RWPE2 (cell line): ENCODE data around the gene PCDHGC3.

Experiments used
- ATAC-seq: fragments of 200-7000 bp; cut with Tn5 transposase; 3 replicates; pipeline ENCODE4 v1.9.1; 2021; ENCODE audit warnings: low read depth
- DNase-seq: peaks from one replicate; pipeline ENCODE4 v3.0.0-alpha.2; 2020; ENCODE audit warnings: low spot score
- H3K27ac ChIP-seq: fragments of 450-650 bp; 2 replicates; pipeline ENCODE4 v1.5.1; 2017; ENCODE audit warnings: mild to moderate bottlenecking; ENCODE audit not compliant: poor library complexity, severe bottlenecking
- H3K27me3 ChIP-seq: fragments of 250-450 bp; sonication (Bioruptor Pico); 2 replicates; pipeline ENCODE4 v1.5.1; 2021; ENCODE audit warnings: mild to moderate bottlenecking, moderate library complexity; ENCODE audit not compliant: insufficient read depth, poor library complexity, severe bottlenecking
- H3K36me3 ChIP-seq: fragments of 250-450 bp; sonication (Bioruptor Pico); 2 replicates; pipeline ENCODE4 v1.5.1; 2020; ENCODE audit warnings: low read depth, mild to moderate bottlenecking, moderate library complexity
- H3K4me1 ChIP-seq: fragments of 250-450 bp; sonication (Bioruptor Pico); 2 replicates; pipeline ENCODE4 v1.5.1; 2021; ENCODE audit warnings: mild to moderate bottlenecking, moderate library complexity; ENCODE audit not compliant: insufficient read depth, poor library complexity, severe bottlenecking
- H3K4me3 ChIP-seq: fragments of 250-450 bp; sonication (Bioruptor Pico); 2 replicates; pipeline ENCODE4 v1.5.1; 2021; ENCODE audit warnings: mild to moderate bottlenecking, moderate library complexity; ENCODE audit not compliant: severe bottlenecking
- H3K9me3 ChIP-seq: fragments of 250-450 bp; sonication (Bioruptor Pico); 2 replicates; pipeline ENCODE4 v1.5.1; 2021; ENCODE audit warnings: mild to moderate bottlenecking, moderate library complexity; ENCODE audit not compliant: severe bottlenecking
- TF ChIP-seq, protein P1 (sequence below): fragments of 450-650 bp; IDR thresholded peaks from one replicate; pipeline ENCODE4 v1.5.1; 2017; ENCODE audit warnings: mild to moderate bottlenecking, moderate library complexity; ENCODE audit not compliant: poor library complexity, severe bottlenecking

The PCDHGC3 gene

GRCh38 chr5:141513627-141514329, 38.0 kb downstream of the PCDHGC3 start:
- H3K27ac ChIP-seq, result peak overlapping the region; percentile 95
- DNase-seq, result no peak
- TF ChIP-seq, protein P1, sequence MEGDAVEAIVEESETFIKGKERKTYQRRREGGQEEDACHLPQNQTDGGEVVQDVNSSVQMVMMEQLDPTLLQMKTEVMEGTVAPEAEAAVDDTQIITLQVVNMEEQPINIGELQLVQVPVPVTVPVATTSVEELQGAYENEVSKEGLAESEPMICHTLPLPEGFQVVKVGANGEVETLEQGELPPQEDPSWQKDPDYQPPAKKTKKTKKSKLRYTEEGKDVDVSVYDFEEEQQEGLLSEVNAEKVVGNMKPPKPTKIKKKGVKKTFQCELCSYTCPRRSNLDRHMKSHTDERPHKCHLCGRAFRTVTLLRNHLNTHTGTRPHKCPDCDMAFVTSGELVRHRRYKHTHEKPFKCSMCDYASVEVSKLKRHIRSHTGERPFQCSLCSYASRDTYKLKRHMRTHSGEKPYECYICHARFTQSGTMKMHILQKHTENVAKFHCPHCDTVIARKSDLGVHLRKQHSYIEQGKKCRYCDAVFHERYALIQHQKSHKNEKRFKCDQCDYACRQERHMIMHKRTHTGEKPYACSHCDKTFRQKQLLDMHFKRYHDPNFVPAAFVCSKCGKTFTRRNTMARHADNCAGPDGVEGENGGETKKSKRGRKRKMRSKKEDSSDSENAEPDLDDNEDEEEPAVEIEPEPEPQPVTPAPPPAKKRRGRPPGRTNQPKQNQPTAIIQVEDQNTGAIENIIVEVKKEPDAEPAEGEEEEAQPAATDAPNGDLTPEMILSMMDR, result no peak
- H3K4me3 ChIP-seq, result no peak overlapping the region
- no peaks in the 10 kb centered on the region for H3K9me3 ChIP-seq
- H3K4me1 ChIP-seq, result peaks cover 38% of the 10 kb centered on the region
- peaks cover 46% of the 10 kb centered on the region for H3K36me3 ChIP-seq
- peak; percentile 12 for ATAC-seq
- no peaks in the 10 kb centered on the region for H3K27me3 ChIP-seq

- H3K9me3 ChIP-seq, result no peaks in the 10 kb centered on the region
- ATAC-seq (peak; percentile 84), DNase-seq (peak; percentile 96)
- TF ChIP-seq, protein P1, result no peak
- peaks cover 54% of the 10 kb centered on the region for H3K36me3 ChIP-seq
- peaks cover 32% of the 10 kb centered on the region for H3K4me1 ChIP-seq
- no peak overlapping the region for H3K4me3 ChIP-seq
- H3K27ac ChIP-seq, result peak overlapping the region; percentile 95
- H3K27me3 ChIP-seq, result no peaks in the 10 kb centered on the region
Observed at GRCh38 chr5:141514330-141515133, 38.8 kb downstream of the PCDHGC3 start.

GRCh38 chr5:141515141-141515540, 39.4 kb downstream of the PCDHGC3 start:
- H3K36me3 ChIP-seq, result peaks cover 60% of the 10 kb centered on the region
- peaks cover 35% of the 10 kb centered on the region for H3K4me1 ChIP-seq
- ATAC-seq (no peak), DNase-seq (no peak)
- peak overlapping the region; percentile 95 for H3K27ac ChIP-seq
- TF ChIP-seq, protein P1, result no peak
- no peak overlapping the region for H3K4me3 ChIP-seq
- no peaks in the 10 kb centered on the region for H3K9me3 ChIP-seq
- no peaks in the 10 kb centered on the region for H3K27me3 ChIP-seq

- Histone ChIP-seq H3K4me1 (peaks cover 45% of the 10 kb centered on the region), H3K4me3 (no peak overlapping the region), H3K27ac (peak overlapping the region; percentile 95)
Observed at GRCh38 chr5:141515946-141516671, 40.3 kb downstream of the PCDHGC3 start.

More at GRCh38 chr5:141515946-141516671, 40.3 kb downstream of the PCDHGC3 start:
- Histone ChIP-seq H3K36me3 (peaks cover 64% of the 10 kb centered on the region), H3K27me3 (no peaks in the 10 kb centered on the region), H3K9me3 (no peaks in the 10 kb centered on the region)
- TF ChIP-seq, protein P1, result no peak
- DNase-seq (no peak), ATAC-seq (no peak)
